AG09319 (cell line): ENCODE data around the gene CTNND2.

Experiments
- DNase-seq: peaks from one replicate; pipeline ENCODE4 v3.0.0-alpha.2; 2010; ENCODE audit warnings: low read depth; ENCODE audit errors: extremely low read depth
- CTCF ChIP-seq: IDR thresholded peaks from 2 replicates; pipeline ENCODE4 v1.5.1; 2011; ENCODE audit warnings: low read depth, mild to moderate bottlenecking, inconsistent platforms, low read length, moderate library complexity

The CTNND2 gene

GRCh38 chr5:11904265-11904906, at the start of gene CTNND2:
TSS of gene CTNND2 (minus strand) at chr5:11904446. CDS start at chr5:11903853, 593 bp downstream.
- no peak for DNase-seq
- TF ChIP-seq CTCF, result no peak

GRCh38 chr5:11946317-11946716, 42.1 kb upstream of the CTNND2 start:
- no peak for TF ChIP-seq CTCF
- no peak for DNase-seq

- TF ChIP-seq CTCF, result no peak
- DNase-seq, result no peak
Measured at GRCh38 chr5:11941566-11941965, 37.3 kb upstream of the CTNND2 start.

GRCh38 chr5:11931638-11932037, 27.4 kb upstream of the CTNND2 start:
- DNase-seq, result no peak
- no peak for TF ChIP-seq CTCF

GRCh38 chr5:11928909-11929308, 24.7 kb upstream of the CTNND2 start:
- TF ChIP-seq CTCF, result no peak
- no peak for DNase-seq

GRCh38 chr5:11925701-11926100, 21.5 kb upstream of the CTNND2 start:
- no peak for TF ChIP-seq CTCF
- DNase-seq, result no peak

DNA sequence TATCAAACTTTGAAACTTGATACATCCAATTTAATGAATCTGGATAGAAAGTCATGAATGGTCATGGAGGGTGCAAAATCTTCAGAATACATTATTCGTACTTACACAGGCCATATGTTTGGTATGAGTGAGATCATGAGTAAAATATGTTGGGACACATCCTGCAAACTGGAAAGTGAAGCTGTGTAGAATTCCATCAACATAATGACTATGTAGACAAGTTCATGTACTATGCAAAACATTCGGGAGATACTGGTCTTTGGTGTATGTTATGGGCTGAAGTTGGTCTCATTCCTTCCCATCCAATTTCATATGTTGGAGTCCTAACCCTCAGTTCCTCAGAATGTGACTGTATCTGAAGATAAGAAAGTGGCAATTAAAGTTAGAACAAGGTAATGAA, 18.1 kb upstream of the CTNND2 start:
- TF ChIP-seq CTCF, result no peak
- no peak for DNase-seq
